SIG-M5 (cell line): ENCODE measurements around the gene CYFIP1.

Experiments
- DNase-seq: peaks from one replicate; lab custom pipeline; 2025; lab: John Stamatoyannopoulos, UW

CYFIP1 gene

GRCh38 chr15:22867886-22868285, 112.3 kb downstream of the CYFIP1 start:
- DNase-seq = no peak

- no peak for DNase-seq
Measured at GRCh38 chr15:22866079-22866478, 114.1 kb downstream of the CYFIP1 start.

GRCh38 chr15:22863356-22863755, 116.8 kb downstream of the CYFIP1 start:
- no peak for DNase-seq

GRCh38 chr15:22861161-22861560, 119.0 kb downstream of the CYFIP1 start:
- DNase-seq = no peak

- no peak for DNase-seq
Measured at GRCh38 chr15:22856659-22857058, 123.5 kb downstream of the CYFIP1 start.

GRCh38 chr15:22855791-22856190, 124.4 kb downstream of the CYFIP1 start:
- DNase-seq = no peak

GRCh38 chr15:22851513-22851912, 128.7 kb downstream of the CYFIP1 start:
- DNase-seq = no peak

GRCh38 chr15:22850055-22850454, 130.1 kb downstream of the CYFIP1 start:
- DNase-seq = no peak

GRCh38 chr15:22846073-22846472, 134.1 kb downstream of the CYFIP1 start:
- no peak for DNase-seq

- no peak for DNase-seq
Measured at GRCh38 chr15:22845289-22845900, 134.8 kb downstream of the CYFIP1 start.

- no peak for DNase-seq
Measured at GRCh38 chr15:22844421-22845288, 135.5 kb downstream of the CYFIP1 start.

GRCh38 chr15:22839046-22839695, 141.0 kb downstream of the CYFIP1 start:
- DNase-seq = no peak

GRCh38 chr15:22838292-22839042, 141.7 kb downstream of the CYFIP1 start, which contains the start of gene NIPA2:
Gene NIPA2, plus strand, starts transcription at chr15:22838666. Its CDS starts 13,066 bp downstream, at chr15:22851732.
- peak; percentile 62 for DNase-seq

- DNase-seq = no peak
Measured at GRCh38 chr15:22831473-22831872, 148.7 kb downstream of the CYFIP1 start.

GRCh38 chr15:22827125-22827524, 153.0 kb downstream of the CYFIP1 start:
- no peak for DNase-seq

GRCh38 chr15:22823495-22824128, 156.6 kb downstream of the CYFIP1 start:
- no peak for DNase-seq

GRCh38 chr15:22819651-22820050, 160.5 kb downstream of the CYFIP1 start:
- no peak for DNase-seq
